Measurements from ENCODE around the gene MAGEA4.

DNA sequence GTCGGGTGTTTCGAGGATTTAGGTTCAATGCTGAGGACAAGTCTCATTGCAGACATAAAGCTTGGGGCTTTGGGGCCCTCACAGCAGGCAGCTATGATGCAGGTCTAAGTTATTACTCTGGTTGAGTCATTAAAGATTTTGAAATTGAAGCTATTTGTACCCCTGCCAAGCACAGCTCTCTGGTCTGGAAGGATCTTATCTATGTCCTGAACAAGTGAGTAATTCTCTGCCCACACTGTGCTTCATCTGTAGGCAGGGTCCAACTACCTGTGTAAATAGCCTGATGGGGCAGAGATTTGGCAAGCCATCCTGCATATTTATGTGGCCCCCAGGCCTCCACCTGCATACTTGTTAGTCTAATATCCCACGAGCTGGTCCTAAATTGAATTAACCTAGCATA, 41.4 kb upstream of the MAGEA4 start:
- no peak for TF ChIP-seq EZH2phosphoT487 (IDR thresholded peaks at IDR 0.05; ENCODE audit: borderline replicate concordance, low read length)
- TF ChIP-seq, protein P1, sequence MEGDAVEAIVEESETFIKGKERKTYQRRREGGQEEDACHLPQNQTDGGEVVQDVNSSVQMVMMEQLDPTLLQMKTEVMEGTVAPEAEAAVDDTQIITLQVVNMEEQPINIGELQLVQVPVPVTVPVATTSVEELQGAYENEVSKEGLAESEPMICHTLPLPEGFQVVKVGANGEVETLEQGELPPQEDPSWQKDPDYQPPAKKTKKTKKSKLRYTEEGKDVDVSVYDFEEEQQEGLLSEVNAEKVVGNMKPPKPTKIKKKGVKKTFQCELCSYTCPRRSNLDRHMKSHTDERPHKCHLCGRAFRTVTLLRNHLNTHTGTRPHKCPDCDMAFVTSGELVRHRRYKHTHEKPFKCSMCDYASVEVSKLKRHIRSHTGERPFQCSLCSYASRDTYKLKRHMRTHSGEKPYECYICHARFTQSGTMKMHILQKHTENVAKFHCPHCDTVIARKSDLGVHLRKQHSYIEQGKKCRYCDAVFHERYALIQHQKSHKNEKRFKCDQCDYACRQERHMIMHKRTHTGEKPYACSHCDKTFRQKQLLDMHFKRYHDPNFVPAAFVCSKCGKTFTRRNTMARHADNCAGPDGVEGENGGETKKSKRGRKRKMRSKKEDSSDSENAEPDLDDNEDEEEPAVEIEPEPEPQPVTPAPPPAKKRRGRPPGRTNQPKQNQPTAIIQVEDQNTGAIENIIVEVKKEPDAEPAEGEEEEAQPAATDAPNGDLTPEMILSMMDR (IDR thresholded peaks at IDR 0.05; ENCODE audit: low read depth, low read length, poor library complexity, severe bottlenecking): no peak
